Measurements from ENCODE around the gene FOXO3.

The FOXO3 gene

DNA sequence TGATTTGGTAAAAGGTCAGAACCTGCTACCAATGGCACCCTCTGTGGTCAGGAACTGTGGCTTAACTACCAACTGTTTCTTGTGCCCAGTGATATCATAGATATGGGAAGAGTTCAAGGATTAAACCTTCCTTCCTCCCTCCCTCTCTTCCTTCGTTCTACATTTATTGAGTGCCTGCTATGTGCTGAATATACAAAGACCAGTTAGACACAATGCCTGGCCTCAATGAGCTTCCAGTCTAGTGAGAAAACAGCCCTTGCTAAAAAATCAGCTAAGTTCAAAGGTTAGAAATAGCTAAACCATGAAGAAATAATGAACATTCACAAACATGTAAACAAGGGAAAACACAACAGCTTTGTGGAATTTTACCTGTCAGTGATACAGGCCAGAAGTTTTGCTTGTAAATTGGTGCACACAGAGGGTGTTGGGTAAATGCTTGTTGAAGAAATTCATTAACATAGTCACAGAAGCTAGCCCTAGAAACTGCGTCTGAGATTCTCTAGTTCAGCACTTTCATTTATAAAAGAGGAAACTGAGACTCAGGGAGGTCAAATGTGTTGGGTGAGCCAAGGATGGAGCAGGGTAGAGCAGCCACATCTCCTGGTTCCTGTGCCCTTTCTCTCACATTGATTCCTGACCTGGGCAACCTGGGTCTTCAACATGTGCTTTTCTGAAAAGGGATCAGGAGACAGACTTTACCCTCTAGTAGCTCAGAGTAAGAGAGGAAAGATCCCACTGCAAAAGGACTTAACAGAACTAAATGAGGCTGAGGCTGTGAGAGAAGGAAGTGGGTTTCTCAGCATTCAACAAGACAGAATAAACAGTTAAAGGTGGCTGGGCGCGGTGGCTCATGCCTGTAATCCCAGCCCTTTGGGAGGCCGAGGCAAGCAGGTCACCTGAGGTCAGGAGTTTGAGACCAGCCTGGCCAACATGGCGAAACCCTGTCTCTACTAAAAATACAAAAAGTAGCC lies 14.4 kb upstream of the FOXO3 start:
- TF ChIP-seq, protein P1, sequence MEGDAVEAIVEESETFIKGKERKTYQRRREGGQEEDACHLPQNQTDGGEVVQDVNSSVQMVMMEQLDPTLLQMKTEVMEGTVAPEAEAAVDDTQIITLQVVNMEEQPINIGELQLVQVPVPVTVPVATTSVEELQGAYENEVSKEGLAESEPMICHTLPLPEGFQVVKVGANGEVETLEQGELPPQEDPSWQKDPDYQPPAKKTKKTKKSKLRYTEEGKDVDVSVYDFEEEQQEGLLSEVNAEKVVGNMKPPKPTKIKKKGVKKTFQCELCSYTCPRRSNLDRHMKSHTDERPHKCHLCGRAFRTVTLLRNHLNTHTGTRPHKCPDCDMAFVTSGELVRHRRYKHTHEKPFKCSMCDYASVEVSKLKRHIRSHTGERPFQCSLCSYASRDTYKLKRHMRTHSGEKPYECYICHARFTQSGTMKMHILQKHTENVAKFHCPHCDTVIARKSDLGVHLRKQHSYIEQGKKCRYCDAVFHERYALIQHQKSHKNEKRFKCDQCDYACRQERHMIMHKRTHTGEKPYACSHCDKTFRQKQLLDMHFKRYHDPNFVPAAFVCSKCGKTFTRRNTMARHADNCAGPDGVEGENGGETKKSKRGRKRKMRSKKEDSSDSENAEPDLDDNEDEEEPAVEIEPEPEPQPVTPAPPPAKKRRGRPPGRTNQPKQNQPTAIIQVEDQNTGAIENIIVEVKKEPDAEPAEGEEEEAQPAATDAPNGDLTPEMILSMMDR (conservative IDR thresholded peaks at IDR 0.05; ENCODE audit: low read depth, low read length): no peak
- DNase-seq (ENCODE audit: low read depth): no peak
- H3K4me3 ChIP-seq (ENCODE audit: low read length): no peak overlapping the region

DNA sequence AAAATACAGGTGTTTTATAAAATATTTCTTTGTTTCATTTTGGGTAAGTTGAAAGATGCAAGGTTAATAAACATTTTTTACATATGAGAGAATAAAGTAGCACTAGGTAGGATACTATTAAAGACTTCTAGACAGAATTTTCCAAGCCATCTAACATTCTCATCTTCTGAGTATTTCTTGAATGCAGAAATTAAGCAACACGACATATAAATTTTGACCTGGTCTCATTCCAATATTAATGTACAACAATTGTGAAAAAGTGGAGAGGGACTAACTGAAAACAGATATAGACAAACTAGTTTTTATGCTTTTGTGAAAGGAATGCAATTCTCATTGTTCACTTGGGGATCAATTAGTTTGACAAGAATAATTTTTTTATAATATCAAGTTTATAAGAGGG lies 11.5 kb upstream of the FOXO3 start:
- no peak for DNase-seq (ENCODE audit: low read depth)
- TF ChIP-seq, protein P1 (conservative IDR thresholded peaks at IDR 0.05; ENCODE audit: low read depth, low read length): no peak
- H3K4me3 ChIP-seq (ENCODE audit: low read length): no peak overlapping the region

DNA sequence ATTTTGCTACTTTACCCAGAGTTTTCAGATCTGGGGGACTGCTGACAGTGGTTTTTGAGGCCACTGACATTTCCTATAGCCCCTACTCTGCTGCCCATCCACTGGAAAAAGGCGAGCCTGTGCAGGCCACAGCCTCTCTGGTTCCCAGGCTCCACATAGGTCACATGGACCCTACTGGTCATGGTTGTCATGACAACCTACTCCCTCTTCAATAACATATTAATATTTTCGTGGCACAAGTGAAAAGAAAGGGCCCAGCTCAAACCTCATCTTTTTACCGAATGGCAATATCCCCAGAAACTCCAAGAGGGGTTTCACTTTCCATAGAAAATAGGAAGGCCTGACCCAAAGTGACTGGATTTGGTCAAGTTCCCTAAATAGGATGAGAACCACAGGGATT lies 11.0 kb upstream of the FOXO3 start:
- TF ChIP-seq, protein P1 (conservative IDR thresholded peaks at IDR 0.05; ENCODE audit: low read depth, low read length): no peak
- DNase-seq (ENCODE audit: low read depth): no peak
- no peak overlapping the region for H3K4me3 ChIP-seq (ENCODE audit: low read length)

DNA sequence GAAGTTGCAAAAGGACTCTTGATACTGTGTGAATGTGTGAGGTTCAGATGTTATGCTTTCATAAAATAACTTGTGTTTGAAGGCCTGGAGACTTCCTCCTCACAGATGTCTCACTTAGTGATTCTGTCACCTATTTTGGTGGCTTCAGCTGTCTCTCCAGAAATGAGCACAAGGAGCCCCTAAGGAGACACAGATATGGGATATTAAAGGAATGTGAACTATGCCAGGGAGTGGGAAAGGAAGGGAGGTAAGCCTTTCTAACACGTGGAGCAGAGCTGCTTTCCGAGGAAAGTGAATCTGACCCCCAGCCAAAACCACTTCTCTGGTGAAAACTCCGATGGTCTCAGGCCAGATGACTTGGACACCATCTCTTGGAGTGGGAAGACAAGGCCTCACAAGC lies 10.5 kb upstream of the FOXO3 start:
- no peak overlapping the region for H3K4me3 ChIP-seq (ENCODE audit: low read length)
- TF ChIP-seq, protein P1 (conservative IDR thresholded peaks at IDR 0.05; ENCODE audit: low read depth, low read length): no peak
- no peak for DNase-seq (ENCODE audit: low read depth)

DNA sequence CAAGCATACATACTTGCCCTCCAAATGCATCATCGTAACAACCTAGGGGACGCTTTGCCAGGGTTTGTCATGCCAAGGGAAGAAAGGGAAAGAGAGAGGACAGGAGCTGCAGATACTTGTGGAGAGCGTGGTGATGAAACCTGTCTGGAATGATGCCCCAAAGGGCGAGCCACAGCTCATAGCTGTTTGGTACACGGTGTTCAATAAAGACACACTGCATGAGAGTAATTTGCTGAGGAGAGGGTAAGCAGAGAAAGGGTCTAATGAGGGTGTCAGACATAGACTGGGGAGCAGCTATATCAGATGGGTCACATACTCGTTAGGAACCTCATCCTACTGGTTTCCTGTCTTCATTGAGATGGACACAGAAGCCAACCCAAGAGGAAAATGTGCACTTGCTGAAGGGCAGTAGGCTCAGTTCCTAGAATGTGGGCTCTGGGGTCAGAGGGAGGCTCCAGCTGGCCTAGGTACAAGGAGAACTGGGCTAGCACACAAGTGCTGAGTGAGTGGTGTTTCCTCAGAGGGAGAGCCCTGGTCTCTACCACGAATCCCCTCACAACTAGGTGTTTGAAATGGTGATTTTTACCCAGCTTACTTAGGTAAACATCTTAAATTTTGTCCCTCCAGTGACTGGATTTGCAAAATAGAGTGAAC lies 5.2 kb upstream of the FOXO3 start:
- DNase-seq (ENCODE audit: low read depth): no peak
- no peak overlapping the region for H3K4me3 ChIP-seq (ENCODE audit: low read length)
- TF ChIP-seq, protein P1 (conservative IDR thresholded peaks at IDR 0.05; ENCODE audit: low read depth, low read length): no peak

DNA sequence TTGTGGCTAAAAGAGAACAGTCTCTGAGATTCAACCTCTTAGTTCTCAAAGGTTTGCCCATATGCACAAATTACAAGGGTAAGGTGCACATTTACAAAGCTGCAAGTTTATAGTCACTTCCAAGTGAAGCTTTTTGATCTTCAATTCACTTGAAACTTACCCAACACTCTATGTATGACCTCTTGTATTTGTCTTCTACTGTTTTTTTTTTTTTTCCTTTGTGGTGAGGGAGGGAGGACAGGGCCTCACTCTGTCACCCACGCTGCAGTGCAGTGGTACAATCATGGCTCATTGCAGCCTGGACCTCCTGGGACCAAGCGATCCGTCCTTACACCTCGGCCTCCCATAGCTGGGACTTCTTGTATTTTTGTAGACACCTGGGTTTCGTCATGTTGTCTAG lies 4.5 kb upstream of the FOXO3 start:
- no peak overlapping the region for H3K4me3 ChIP-seq (ENCODE audit: low read length)
- TF ChIP-seq, protein P1 (conservative IDR thresholded peaks at IDR 0.05; ENCODE audit: low read depth, low read length): no peak
- DNase-seq (ENCODE audit: low read depth): no peak

Data from retinal pigment epithelial cell (primary cell).